Anterior cingulate cortex (tissue), 58 donors: ENCODE results near the gene TRPC4.

Experiments used
- DNase-seq, 58 donors: peaks; one replicate each; lab custom pipeline; 2025; lab: John Stamatoyannopoulos, UW

The TRPC4 gene

GRCh38 chr13:37665420-37665819 lies 204.2 kb downstream of the TRPC4 start:
- no peak for DNase-seq

DNA sequence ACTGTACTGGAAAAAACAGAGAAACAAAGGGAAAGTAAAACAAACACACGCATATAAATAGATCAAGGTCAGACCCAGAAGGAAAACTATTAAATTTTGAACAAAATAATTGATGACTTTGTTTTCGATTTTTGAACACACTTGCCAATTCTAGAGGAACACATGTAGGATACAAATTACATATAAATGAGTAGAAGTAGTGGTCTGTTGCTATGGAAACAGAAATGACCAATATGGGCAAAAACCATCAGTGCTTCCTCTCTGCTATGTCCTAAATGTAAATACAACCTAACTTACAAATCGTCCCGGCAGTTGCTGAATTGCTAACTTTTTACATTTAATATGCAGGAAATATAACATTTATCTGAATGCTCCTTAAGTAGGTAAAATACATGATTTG lies 205.8 kb downstream of the TRPC4 start:
- no peak for DNase-seq

DNA sequence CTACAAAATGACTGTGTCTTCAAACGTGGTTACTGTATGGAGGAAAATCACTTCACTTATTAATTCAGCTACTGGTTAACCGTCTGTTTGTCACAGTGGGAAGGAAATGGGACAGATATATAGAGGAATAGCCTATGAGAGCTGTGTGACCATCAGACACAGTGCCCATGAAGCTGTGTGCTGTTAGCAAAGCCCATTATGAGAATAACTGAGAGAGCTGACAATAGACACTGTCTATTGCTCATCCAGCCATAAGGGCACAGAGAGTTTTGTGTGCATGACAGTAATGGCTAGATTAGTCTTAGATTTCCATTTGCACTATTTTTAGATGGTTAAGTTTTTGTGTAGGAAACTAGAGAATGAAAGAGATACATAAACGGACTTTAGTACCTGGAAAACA lies 206.9 kb downstream of the TRPC4 start:
- DNase-seq: no peak

DNA sequence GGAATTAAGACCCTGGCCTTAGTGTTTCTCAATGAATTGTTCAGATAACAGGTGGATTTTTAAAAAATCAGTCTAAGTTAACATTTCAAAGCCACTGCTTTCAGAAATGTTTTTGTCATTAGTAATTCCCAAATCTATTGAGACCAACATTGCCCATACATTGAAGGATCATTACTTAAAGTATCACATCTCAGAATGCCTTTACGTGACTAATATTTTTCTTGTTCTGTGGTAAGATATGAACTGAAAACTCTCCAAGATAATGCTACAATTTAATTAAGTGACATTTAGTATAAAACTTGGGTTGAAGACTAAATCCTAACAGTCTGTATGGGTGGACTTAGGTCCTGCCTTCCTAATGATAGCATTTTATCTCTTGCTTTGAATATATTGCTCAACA lies 211.6 kb downstream of the TRPC4 start:
- no peak for DNase-seq

- DNase-seq: no peak
Measured at GRCh38 chr13:37657134-37657533, 212.4 kb downstream of the TRPC4 start.

- no peak for DNase-seq
Measured at GRCh38 chr13:37656247-37656940, 213.2 kb downstream of the TRPC4 start.

DNA sequence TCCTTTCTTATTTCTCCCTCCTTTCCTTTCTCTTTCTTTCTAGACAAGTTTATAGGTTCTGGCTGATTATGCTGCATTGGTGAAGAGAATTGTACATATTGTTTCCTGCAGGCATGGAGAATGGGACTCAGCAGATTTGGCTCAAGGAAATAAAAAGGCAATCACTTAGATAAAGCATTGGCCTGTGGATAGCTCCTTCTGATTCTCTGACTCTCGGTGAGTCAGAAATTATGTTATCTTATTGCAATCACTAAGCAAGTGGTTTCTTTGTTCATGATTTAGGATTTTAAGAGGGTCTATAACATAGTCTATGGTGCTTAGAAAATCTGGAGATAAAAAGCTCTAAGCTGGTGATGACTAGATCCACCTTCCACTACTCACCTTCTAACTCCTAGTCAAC lies 217.0 kb downstream of the TRPC4 start:
- DNase-seq: no peak

- no peak for DNase-seq
Measured at GRCh38 chr13:37651891-37652290, 217.7 kb downstream of the TRPC4 start.

DNA sequence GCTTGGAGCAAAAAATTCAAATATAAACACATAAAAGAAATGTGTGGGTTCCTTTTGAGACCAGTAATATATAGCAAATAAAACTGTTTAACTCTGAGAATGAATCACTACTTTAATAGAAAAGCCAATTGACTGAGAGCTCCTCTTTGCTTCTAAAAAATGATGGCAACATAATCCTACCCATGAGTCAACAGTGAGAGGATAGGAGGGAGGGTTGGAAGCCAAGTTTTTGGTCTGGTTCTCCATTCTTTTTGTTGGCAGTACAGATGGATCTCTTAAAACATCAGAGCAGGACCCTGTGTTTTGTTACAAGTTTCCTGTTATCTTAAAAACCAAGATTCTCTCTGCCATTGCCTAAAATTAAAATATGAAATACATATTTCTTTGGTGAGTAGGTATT lies 221.0 kb downstream of the TRPC4 start:
- no peak for DNase-seq

DNA sequence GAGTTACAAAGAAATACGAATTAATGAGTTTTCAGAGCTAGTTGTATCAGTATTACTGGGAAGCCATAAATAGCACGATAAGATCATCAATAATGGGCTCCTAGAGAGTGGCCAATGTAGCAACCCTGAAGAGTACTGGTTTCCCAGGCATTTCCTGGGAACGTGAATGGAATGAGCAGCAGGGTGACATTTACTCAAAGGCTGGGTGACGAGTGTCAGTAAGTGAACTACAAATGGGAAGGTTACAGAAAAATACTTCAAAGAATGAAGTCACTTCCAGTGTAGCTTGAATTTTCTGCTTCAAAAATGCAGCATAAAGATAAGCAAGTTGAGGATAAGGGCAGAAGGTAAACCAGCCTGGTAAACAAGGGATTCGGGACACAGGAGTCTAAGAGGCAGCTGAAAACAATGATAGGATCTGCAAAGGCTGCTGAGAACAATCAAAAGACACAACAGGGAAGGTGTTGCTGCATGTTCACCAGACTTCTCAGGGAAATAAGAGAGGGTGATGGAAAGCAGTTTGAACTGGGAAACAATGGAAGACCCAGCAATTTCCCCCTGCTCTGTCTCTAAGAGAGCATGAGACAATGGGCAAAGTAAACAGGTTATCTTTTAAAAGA lies 222.4 kb downstream of the TRPC4 start:
- DNase-seq: no peak

DNA sequence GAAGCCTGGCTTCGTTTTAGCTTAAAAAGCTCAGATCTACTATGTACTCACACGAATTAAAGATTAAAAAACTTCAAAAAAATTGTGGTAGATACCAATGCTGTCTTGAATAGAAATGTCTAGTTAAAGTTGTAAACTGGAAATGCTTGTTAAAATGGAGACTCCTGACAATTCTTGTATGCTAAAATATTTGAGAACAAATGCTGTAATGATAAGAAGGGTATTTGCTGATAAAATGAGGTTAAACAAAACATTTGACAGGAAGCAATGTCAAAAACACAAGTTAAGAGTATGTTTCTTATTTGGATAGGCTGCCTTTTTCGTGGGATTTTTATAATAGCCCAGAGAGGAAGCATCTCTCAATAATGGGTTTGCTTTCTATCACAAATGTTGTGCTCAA lies 223.0 kb downstream of the TRPC4 start:
- DNase-seq: no peak

- no peak for DNase-seq
Measured at GRCh38 chr13:37645181-37645740, 224.3 kb downstream of the TRPC4 start.

GRCh38 chr13:37641391-37641790 lies 228.2 kb downstream of the TRPC4 start:
- DNase-seq: no peak

DNA sequence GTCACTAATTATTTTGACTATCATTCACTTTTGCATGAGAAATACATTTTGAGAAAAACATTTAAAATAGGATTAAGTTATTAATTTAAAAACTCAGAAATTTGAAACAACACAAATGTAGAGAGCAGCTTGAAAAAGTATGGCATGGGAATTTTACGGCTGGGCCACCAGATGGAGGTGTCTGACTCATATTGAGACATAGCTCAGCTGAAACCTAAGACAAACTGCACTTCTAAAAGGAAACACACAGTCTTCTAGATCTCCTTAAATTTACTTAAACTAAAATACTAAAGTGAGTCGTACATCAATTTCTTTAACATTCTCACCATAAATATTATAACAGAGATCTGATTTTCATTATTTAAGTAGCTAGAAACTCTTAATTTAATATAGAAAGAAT lies 229.1 kb downstream of the TRPC4 start:
- peak in 11 of 58 donors; percentile 0 to 23 (median 4) for DNase-seq

GRCh38 chr13:37636701-37637100 lies 232.9 kb downstream of the TRPC4 start:
- no peak for DNase-seq

GRCh38 chr13:37632294-37632693 lies 237.3 kb downstream of the TRPC4 start:
- DNase-seq: no peak

DNA sequence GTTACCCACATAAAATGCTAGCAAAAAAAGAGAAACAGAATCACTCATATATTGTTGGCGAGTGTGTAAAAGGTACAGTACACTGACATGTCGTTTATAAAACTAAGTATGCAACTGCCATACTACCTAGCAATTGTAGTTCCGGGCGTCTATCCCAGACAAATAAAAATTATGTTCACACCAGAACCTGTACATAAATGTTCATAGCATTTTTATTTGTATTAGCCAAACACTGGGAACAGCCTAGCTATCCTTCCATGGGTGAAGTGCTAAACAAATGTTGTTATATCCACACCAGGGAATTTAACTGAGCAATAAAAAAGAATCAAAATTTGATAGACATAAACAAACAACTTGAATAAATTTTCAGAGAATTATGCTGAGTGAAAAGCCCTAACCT lies 242.1 kb downstream of the TRPC4 start:
- DNase-seq: no peak

DNA sequence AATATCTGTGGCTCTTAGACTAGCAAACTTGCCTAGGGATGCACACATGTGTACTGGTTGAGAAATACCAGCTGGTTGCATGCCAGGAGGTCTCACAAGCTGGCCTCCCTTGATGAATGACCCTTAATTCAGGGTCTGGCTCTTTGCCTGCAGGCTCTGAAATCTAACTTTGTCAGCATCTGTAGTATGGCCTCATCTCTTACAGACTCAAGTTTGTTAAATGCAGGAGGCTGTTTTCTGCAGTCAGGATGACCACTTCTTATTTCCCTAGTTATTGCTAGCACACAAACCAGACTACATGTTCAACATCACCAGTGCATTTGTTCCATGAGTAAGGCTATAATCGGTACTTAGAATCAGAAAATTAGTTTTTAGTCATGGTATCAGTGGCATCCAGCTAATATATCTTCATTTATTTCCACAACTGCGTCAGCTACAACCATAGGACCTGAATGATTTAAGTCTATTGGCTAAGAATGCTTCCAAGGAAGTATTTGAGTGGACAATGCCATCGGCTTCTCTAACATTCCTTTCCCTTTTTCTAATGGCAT lies 247.7 kb downstream of the TRPC4 start:
- no peak for DNase-seq

DNA sequence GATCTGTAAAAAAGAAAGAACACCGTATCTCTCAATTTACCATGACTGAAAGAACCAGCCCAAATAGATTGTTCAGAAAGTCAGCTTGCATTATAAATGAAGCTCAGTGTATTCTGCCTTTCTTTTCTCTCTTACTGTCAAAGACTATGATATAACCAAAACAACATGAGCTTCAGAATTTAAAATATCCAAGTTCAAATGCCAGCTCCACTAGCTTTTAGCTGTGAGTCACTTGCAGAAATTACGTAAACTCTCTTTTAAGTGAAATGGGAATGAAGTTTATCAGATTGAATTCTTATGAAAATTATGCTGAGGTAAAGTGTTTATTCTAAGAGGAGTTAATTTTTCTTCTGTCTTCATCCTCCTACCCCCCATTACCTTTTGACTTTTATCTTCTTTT lies 251.0 kb downstream of the TRPC4 start:
- no peak for DNase-seq

DNA sequence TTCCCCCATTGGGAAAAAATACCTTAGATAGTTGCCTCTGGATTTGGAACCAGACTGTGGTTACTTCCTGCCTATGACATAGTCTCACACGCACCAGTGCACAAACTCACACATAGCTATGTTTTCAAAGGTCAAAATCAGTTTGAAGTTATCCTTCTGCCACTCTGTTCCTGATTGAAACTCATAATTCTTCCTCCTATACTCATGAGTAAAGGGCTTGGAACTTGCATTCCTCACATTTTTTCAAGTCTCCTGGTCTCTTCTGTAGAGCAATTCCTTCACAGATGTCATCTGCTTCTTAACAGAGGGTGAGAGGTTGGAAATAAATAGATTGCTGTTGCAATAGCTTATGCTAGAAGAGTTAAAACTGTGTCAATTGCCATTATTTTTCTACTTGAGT lies 252.4 kb downstream of the TRPC4 start:
- DNase-seq: no peak

GRCh38 chr13:37616131-37616530 lies 253.4 kb downstream of the TRPC4 start:
- no peak for DNase-seq

DNA sequence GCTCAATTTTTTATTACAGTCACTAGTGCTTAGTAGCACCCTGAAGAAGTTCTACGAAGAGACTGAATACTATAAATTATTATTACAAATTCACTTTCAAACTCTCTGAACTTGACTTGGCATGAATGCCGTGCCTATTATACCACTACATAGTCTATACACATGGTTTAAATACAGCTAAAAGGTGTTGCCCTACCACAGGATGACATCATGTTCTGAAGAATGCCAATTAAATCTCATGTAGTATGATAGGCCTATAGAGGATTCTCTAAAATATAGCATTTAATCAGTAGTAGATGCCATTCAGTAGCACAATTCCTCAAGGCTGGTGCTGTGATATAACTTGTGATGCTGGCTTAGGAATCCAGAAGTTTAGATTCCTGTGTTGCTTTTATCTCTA lies 254.3 kb downstream of the TRPC4 start:
- DNase-seq: no peak
